H1 (cell line): ENCODE data around the gene MTMR6. TPM values are rescaled to one million over a fixed set of nuclear protein-coding genes. Genes with fewer than 3 reads are reported as not detected.

Experiments used
- CTCF ChIA-PET: fragments of 300-600 bp; sonication (Branson Sonifier 250); formaldehyde crosslinking; loops from one replicate; lab custom pipeline; 2021; ENCODE audit not compliant: partially characterized antibody; lab: Charles Lee
- POLR2A ChIA-PET: fragments of 300-600 bp; sonication (Branson Sonifier 250); formaldehyde crosslinking; loops from one replicate; lab custom pipeline; 2021; ENCODE audit warnings: inconsistent platforms; ENCODE audit not compliant: partially characterized antibody; lab: Charles Lee
- DNase-seq, 2 experiments: peaks; one replicate each; pipeline versions ENCODE4 v3.0.0 to v3.0.0-alpha.2; 2010 to 2022; ENCODE audit warnings: low spot score in 2 of 2, low read depth in 1 of 2, mixed read lengths in 1 of 2
- FAIRE-seq: peaks from 2 replicates; lab custom pipeline; 2011; peaks lifted over from hg19 to GRCh38; lab: Jason Lieb, UNC
- H2AFZ ChIP-seq: 2 replicates; pipeline ENCODE4 v1.8.1; 2012; ENCODE audit warnings: low read length, inconsistent platforms
- H2AK5ac ChIP-seq: 2 replicates; pipeline ENCODE4 v1.6.1; 2013; ENCODE audit warnings: low read depth, low read length
- H2BK120ac ChIP-seq: replicated peaks from 2 replicates; pipeline ENCODE3; 2013; ENCODE audit warnings: low read depth, low read length, inconsistent platforms
- H2BK12ac ChIP-seq: 2 replicates; pipeline ENCODE4 v1.6.1; 2013; ENCODE audit warnings: low read depth, low read length
- H2BK15ac ChIP-seq: 2 replicates; pipeline ENCODE4 v1.6.1; 2013; ENCODE audit warnings: low read length
- H2BK20ac ChIP-seq: 2 replicates; pipeline ENCODE4 v1.6.1; 2013; ENCODE audit warnings: low read length
- H2BK5ac ChIP-seq: 2 replicates; pipeline ENCODE4 v1.6.1; 2013; ENCODE audit warnings: low read depth, low read length
- H3K14ac ChIP-seq: 2 replicates; pipeline ENCODE4 v1.6.1; 2013; ENCODE audit warnings: inconsistent platforms; ENCODE audit not compliant: insufficient read length
- H3K18ac ChIP-seq: 2 replicates; pipeline ENCODE4 v1.6.1; 2013; ENCODE audit warnings: low read length; ENCODE audit errors: extremely low read depth
- H3K23ac ChIP-seq: 2 replicates; pipeline ENCODE4 v1.6.1; 2013; ENCODE audit warnings: inconsistent platforms; ENCODE audit not compliant: insufficient read length
- H3K23me2 ChIP-seq: 2 replicates; pipeline ENCODE4 v1.6.1; 2013; ENCODE audit warnings: low read depth, low read length
- H3K27ac ChIP-seq: 2 replicates; pipeline ENCODE4 v1.6.1; 2011; ENCODE audit warnings: low read depth, low read length, inconsistent platforms
- H3K27me3 ChIP-seq, 4 experiments: replicated peaks in 1 of 4; 1 replicate in 1 of 4; 2 replicates in 3 of 4; pipeline versions ENCODE4 v1.6.1 to v1.8.1; 2011 to 2013; ENCODE audit warnings: low read length in 3 of 4, mild to moderate bottlenecking in 3 of 4, inconsistent platforms in 2 of 4, mixed read lengths in 2 of 4, moderate library complexity in 1 of 4; ENCODE audit not compliant: control insufficient read depth in 3 of 4, insufficient read depth in 3 of 4; ENCODE audit errors: extremely low read depth in 1 of 4
- H3K36me3 ChIP-seq, 4 experiments: 2 replicates each; pipeline versions ENCODE4 v1.6.1 to v1.8.1; 2011 to 2013; ENCODE audit warnings: mild to moderate bottlenecking in 4 of 4, low read length in 3 of 4, moderate library complexity in 2 of 4, control low read depth in 1 of 4, inconsistent platforms in 1 of 4; ENCODE audit not compliant: insufficient read depth in 4 of 4, control insufficient read depth in 2 of 4
- H3K4ac ChIP-seq: replicated peaks from 2 replicates; pipeline ENCODE3; 2013; ENCODE audit warnings: low read length, low read depth, mixed read lengths, inconsistent platforms; ENCODE audit not compliant: insufficient read length
- H3K4me1 ChIP-seq, 4 experiments: replicated peaks in 1 of 4; 1 replicate in 1 of 4; 2 replicates in 3 of 4; pipeline versions ENCODE4 v1.6.1 to v1.8.1; 2011 to 2013; ENCODE audit warnings: low read length in 3 of 4, inconsistent platforms in 2 of 4, mixed read lengths in 1 of 4; ENCODE audit not compliant: insufficient read depth in 4 of 4, control insufficient read depth in 3 of 4
- H3K4me2 ChIP-seq, 2 experiments: 2 replicates each; pipeline versions ENCODE4 v1.6.1 to v1.8.1; 2011 to 2013; ENCODE audit warnings: low read depth in 2 of 2, low read length in 2 of 2, control low read depth in 1 of 2, inconsistent platforms in 1 of 2, mild to moderate bottlenecking in 1 of 2; ENCODE audit not compliant: insufficient read depth in 1 of 2
- H3K4me3 ChIP-seq, 4 experiments: fragments of 200-600, 300-600 bp in 1 of 4; sonication (generic), shearing (Covaris generic), sonication (Bioruptor Twin) in 1 of 4; 2 replicates each; pipeline versions ENCODE4 v1.5.1 to v1.8.1; 2011 to 2016; ENCODE audit warnings: low read length in 4 of 4, low read depth in 3 of 4, control low read depth in 2 of 4, inconsistent platforms in 2 of 4, mild to moderate bottlenecking in 2 of 4, mixed read lengths in 1 of 4, moderate library complexity in 1 of 4; ENCODE audit not compliant: insufficient read depth in 2 of 4; ENCODE audit errors: extremely low read depth in 1 of 4
- H3K56ac ChIP-seq: replicated peaks from 2 replicates; pipeline ENCODE3; 2013; ENCODE audit warnings: low read depth, mild to moderate bottlenecking, mixed read lengths, low read length, inconsistent platforms; ENCODE audit not compliant: insufficient read length
- H3K79me1 ChIP-seq: 2 replicates; pipeline ENCODE4 v1.6.1; 2013; ENCODE audit warnings: low read depth, low read length, control low read depth
- H3K79me2 ChIP-seq, 2 experiments: 2 replicates each; pipeline versions ENCODE4 v1.6.1 to v1.8.1; 2012 to 2013; ENCODE audit warnings: low read length in 2 of 2, mild to moderate bottlenecking in 2 of 2, inconsistent platforms in 1 of 2; ENCODE audit not compliant: insufficient read depth in 2 of 2, control insufficient read depth in 1 of 2
- H3K9ac ChIP-seq, 4 experiments: replicated peaks in 1 of 4; 1 replicate in 1 of 4; 2 replicates in 3 of 4; pipeline versions ENCODE4 v1.6.1 to v1.8.1; 2011 to 2013; ENCODE audit warnings: low read depth in 3 of 4, low read length in 3 of 4, control low read depth in 2 of 4, mild to moderate bottlenecking in 2 of 4, moderate library complexity in 2 of 4, inconsistent platforms in 1 of 4; ENCODE audit errors: extremely low read depth in 1 of 4
- H3K9me3 ChIP-seq, 2 experiments: 2 replicates each; pipeline versions ENCODE4 v1.6.1 to v1.8.1; 2012 to 2013; ENCODE audit warnings: mild to moderate bottlenecking in 2 of 2, moderate library complexity in 2 of 2, control low read depth in 1 of 2, inconsistent platforms in 1 of 2, low read depth in 1 of 2, low read length in 1 of 2, mixed read lengths in 1 of 2; ENCODE audit not compliant: insufficient read depth in 2 of 2
- H4K20me1 ChIP-seq, 2 experiments: replicated peaks in 1 of 2; 2 replicates each; pipeline versions ENCODE3 to v1.8.1; 2011 to 2013; ENCODE audit warnings: inconsistent platforms in 2 of 2, low read length in 2 of 2, mild to moderate bottlenecking in 1 of 2; ENCODE audit not compliant: insufficient read depth in 2 of 2, control insufficient read depth in 1 of 2
- H4K5ac ChIP-seq: 2 replicates; pipeline ENCODE4 v1.6.1; 2013; ENCODE audit warnings: low read length, low read depth, mixed read lengths, inconsistent platforms; ENCODE audit not compliant: insufficient read length
- H4K8ac ChIP-seq: 2 replicates; pipeline ENCODE4 v1.8.0; 2013; ENCODE audit warnings: mild to moderate bottlenecking, moderate library complexity, low read length, inconsistent platforms; ENCODE audit not compliant: insufficient read depth; ENCODE audit errors: extremely low read depth
- H4K91ac ChIP-seq: replicated peaks from 2 replicates; pipeline ENCODE3; 2013; ENCODE audit warnings: low read length, mixed read lengths, inconsistent platforms; ENCODE audit not compliant: insufficient read length
- CHD1 ChIP-seq: IDR thresholded peaks from 2 replicates; pipeline ENCODE4 v1.6.1; 2012; ENCODE audit warnings: low read depth, low read length, improper control_type of control experiment
- CREB1 ChIP-seq: IDR thresholded peaks from 2 replicates; pipeline ENCODE4 v1.6.1; 2012; ENCODE audit warnings: inconsistent platforms
- KDM4A ChIP-seq: IDR thresholded peaks from one replicate; pipeline ENCODE4 v1.7.1; 2012; ENCODE audit warnings: low read depth, mild to moderate bottlenecking, moderate library complexity, low read length, inconsistent platforms; ENCODE audit not compliant: severe bottlenecking
- WGBS, 2 experiments: shearing (Covaris generic) in 1 of 2; methylation state at CpG; one replicate each; pipeline versions ENCODE4 v1.1.6 to v1.1.7; 2013 to 2015; ENCODE audit warnings: low lambda C conversion rate in 2 of 2, mixed read lengths in 2 of 2, inconsistent platforms in 1 of 2, low coverage in 1 of 2, missing lambda C conversion rate in 1 of 2; ENCODE audit not compliant: insufficient replicate concordance in 2 of 2, insufficient coverage in 1 of 2, insufficient read length in 1 of 2; ENCODE audit errors: extremely low coverage in 1 of 2, missing lambda C conversion rate in 1 of 2; 5-methylcytosine and 5-hydroxymethylcytosine counted together
- polyA plus RNA-seq, 7 experiments: library from polyadenylated mRNA; depleted of rRNA in 3 of 7; stranded (reverse) in 5 of 7; unstranded in 2 of 7; fragments of >200 nt in 5 of 7; fragments of 200-250 nt in 2 of 7; gene quantifications; 1 replicate in 5 of 7; 2 replicates in 1 of 7; 4 replicates in 1 of 7; pipeline versions ENCODE4 v1.2.1 to v1.2.3, GENCODE V29; 2011 to 2013; ENCODE audit warnings: missing spikeins in 2 of 7, mixed read lengths in 2 of 7
- total RNA-seq: library from RNA; stranded (reverse); fragmentation: NEBNext Ultra II Directional; extraction: Animal tissue kit (Norgen Biotek cat#: 25700); gene quantifications from 2 replicates; pipeline ENCODE4 v1.2.1, GENCODE V29; 2021

MTMR6 gene
- total and polyA plus RNA-seq, 2 of the 8 experiments (the other 6 are each of a cell fraction or from before 2014, with no cell fraction given): 2.1 to 8.4 TPM

DNA sequence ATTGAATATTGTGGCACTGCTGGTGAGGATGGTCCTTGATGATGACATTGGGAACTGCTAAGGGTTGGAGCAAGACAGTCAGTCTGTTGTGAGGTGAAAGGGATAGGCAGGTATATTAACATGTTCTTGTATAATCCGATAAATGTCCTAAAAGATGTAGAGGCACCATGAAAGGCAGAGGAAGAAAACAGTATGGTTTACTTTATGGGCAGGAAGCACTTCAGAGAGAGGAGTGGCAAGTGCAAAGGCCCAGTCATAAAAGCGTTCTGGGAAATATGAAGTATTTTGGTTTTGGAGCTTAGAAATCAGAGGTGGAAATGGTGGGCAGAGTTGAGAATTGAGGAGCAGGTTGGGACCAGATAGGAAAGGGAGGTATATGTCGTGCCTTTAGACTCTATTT is 23.6 kb upstream of the MTMR6 start:
- Histone ChIP-seq H4K20me1 (peaks cover 0 to 3% of the 10 kb centered on the region in 2 experiments), H3K14ac (no peak overlapping the region), H2BK120ac (no peak overlapping the region), H3K9ac (no peak overlapping the region), H3K36me3 (peaks cover 16 to 66% (median 41%) of the 10 kb centered on the region in 4 experiments), H4K91ac (no peak overlapping the region), H4K5ac (no peak overlapping the region), H3K79me2 (peaks cover 0 to 19% of the 10 kb centered on the region in 2 experiments; a peak in 3 of 4 replicates), H2BK5ac (no peak overlapping the region), H3K27ac (no peak overlapping the region), H2BK20ac (no peak overlapping the region), H2BK15ac (no peak overlapping the region), H3K56ac (no peak overlapping the region), H3K9me3 (no peaks in the 10 kb centered on the region), H3K79me1 (no peaks in the 10 kb centered on the region), H2BK12ac (no peak overlapping the region), H2AFZ (no peak overlapping the region), H3K4me2 (no peak overlapping the region), H3K27me3 (no peaks in the 10 kb centered on the region), H3K23me2 (no peaks in the 10 kb centered on the region), H3K4me3 (no peak overlapping the region), H3K4ac (no peak overlapping the region), H3K18ac (no peak overlapping the region), H3K4me1 (no peaks in the 10 kb centered on the region), H2AK5ac (no peak overlapping the region), H4K8ac (no peak overlapping the region), H3K23ac (no peak overlapping the region)
- TF ChIP-seq CREB1 (no peak), KDM4A (no peak), CHD1 (no peak)
- POLR2A ChIA-PET: interaction anchor here (0.9 kb wide), 2 partner anchors 9 to 14 kb away, joined by 3 to 4 read pairs; no protein-coding TSS in a partner anchor
- FAIRE-seq (no peak), DNase-seq (no peak)
- CTCF ChIA-PET: interaction anchor here (0.6 kb wide), 1 partner anchor 98 kb away, joined by 3 read pairs; no protein-coding TSS in a partner anchor
- WGBS, 2 experiments: 93% methylated on average over 3 of the region's 3 CpGs; no CpG with 5 or more reads in 1 of the 2 experiments
